ENCODE data around the gene PHC2.

Gene PHC2

GRCh38 chr1:33322870-33323585 lies 107.9 kb downstream of the PHC2 start:
- Histone ChIP-seq H3K27me3 (ENCODE audit: control insufficient read depth, insufficient read depth, low read length) (no peaks in the 10 kb centered on the region), H3K9me3 (ENCODE audit: control insufficient read depth, low read length) (no peaks in the 10 kb centered on the region), H3K27ac (no peak overlapping the region), H3K4me2 (ENCODE audit: low read length) (no peak overlapping the region), H3K4me3 (ENCODE audit: low read depth, low read length) (no peak overlapping the region), H3K36me3 (ENCODE audit: control insufficient read depth, insufficient read depth, low read length) (no peaks in the 10 kb centered on the region), H2AFZ (no peak overlapping the region), H3K9ac (no peak overlapping the region), H3K79me2 (no peaks in the 10 kb centered on the region), H3K4me1 (peaks cover 4% of the 10 kb centered on the region)
- no peak for TF ChIP-seq CTCF (IDR thresholded peaks at IDR 0.05)

- no peaks in the 10 kb centered on the region for H3K79me2 ChIP-seq
- H3K36me3 ChIP-seq (ENCODE audit: control insufficient read depth, insufficient read depth, low read length): no peaks in the 10 kb centered on the region
- H2AFZ ChIP-seq: no peak overlapping the region
- H3K4me1 ChIP-seq: no peaks in the 10 kb centered on the region
- H3K9ac ChIP-seq: no peak overlapping the region
- H3K4me2 ChIP-seq (ENCODE audit: low read length): no peak overlapping the region
- no peak overlapping the region for H3K4me3 ChIP-seq (ENCODE audit: low read depth, low read length)
- TF ChIP-seq CTCF (IDR thresholded peaks at IDR 0.05): no peak
- no peaks in the 10 kb centered on the region for H3K27me3 ChIP-seq (ENCODE audit: control insufficient read depth, insufficient read depth, low read length)
- no peak overlapping the region for H3K27ac ChIP-seq
- no peaks in the 10 kb centered on the region for H3K9me3 ChIP-seq (ENCODE audit: control insufficient read depth, low read length)
These were observed 108.8 kb downstream of the PHC2 start for GRCh38 chr1:33322109-33322508.

GRCh38 chr1:33321178-33321577 lies 109.7 kb downstream of the PHC2 start:
- Histone ChIP-seq H3K4me1 (no peaks in the 10 kb centered on the region), H3K9ac (no peak overlapping the region), H3K4me3 (ENCODE audit: low read depth, low read length) (no peak overlapping the region), H3K79me2 (no peaks in the 10 kb centered on the region), H3K27me3 (ENCODE audit: control insufficient read depth, insufficient read depth, low read length) (no peaks in the 10 kb centered on the region), H3K36me3 (ENCODE audit: control insufficient read depth, insufficient read depth, low read length) (no peaks in the 10 kb centered on the region), H2AFZ (no peak overlapping the region), H3K27ac (no peak overlapping the region), H3K9me3 (ENCODE audit: control insufficient read depth, low read length) (no peaks in the 10 kb centered on the region), H3K4me2 (ENCODE audit: low read length) (no peak overlapping the region)
- TF ChIP-seq CTCF (IDR thresholded peaks at IDR 0.05): no peak

DNA sequence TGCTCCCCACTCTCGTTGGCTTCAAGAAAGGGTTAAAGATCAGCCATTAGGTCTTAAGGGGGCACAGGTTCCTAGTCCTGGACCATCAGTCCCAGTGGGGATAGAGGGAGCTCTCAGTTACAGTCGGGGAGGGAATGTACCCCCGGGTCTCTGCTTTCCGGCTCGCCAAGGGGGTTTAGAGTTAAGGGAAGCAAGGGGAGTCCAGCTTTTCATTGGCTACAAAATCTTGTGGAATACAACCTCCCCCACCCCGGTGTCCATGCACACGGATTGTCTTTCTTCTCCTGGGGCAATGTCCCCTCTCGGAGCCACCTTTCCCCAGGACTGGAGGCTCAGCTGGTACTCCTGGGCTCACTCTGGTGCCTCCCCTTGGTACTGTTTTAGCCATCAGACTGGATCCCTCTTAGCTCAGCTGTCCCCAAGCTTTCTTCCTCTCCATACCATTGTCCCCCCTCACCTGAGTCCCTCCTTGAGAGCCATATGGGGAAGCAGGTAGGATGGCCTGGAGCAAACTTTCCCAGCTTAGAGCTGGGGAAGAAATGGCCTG lies 110.2 kb downstream of the PHC2 start, which contains the start of gene A3GALT2:
A3GALT2 (minus strand) TSS at position 480 of the 547 bp plus-strand sequence; CDS start at position 480, 0 bp downstream.
- Histone ChIP-seq H3K27me3 (ENCODE audit: control insufficient read depth, insufficient read depth, low read length) (no peaks in the 10 kb centered on the region), H3K27ac (no peak within 1 kb of the TSS), H3K4me2 (ENCODE audit: low read length) (no peak within 1 kb of the TSS), H3K4me3 (ENCODE audit: low read depth, low read length) (no peak within 1 kb of the TSS), H3K4me1 (no peaks in the 10 kb centered on the region), H3K36me3 (ENCODE audit: control insufficient read depth, insufficient read depth, low read length) (no peaks in the 10 kb centered on the region), H2AFZ (no peak within 1 kb of the TSS), H3K9me3 (ENCODE audit: control insufficient read depth, low read length) (no peaks in the 10 kb centered on the region), H3K79me2 (no peaks in the 10 kb centered on the region), H3K9ac (no peak within 1 kb of the TSS)
- TF ChIP-seq CTCF (IDR thresholded peaks at IDR 0.05): no peak

All from parathyroid adenoma (tissue), 2 donors.